H7 (cell line): Measurements from ENCODE around the gene SLC25A30. TPM values are rescaled to one million over a fixed set of nuclear protein-coding genes. Genes with fewer than 3 reads are reported as not detected.

Experiments used
- DNase-seq: peaks from one replicate; pipeline ENCODE4 v3.0.0; 2012
- H3K27me3 ChIP-seq: 2 replicates; pipeline ENCODE4 v1.6.0; 2011; ENCODE audit warnings: mild to moderate bottlenecking, low read length; ENCODE audit not compliant: control insufficient read depth, insufficient read depth
- H3K36me3 ChIP-seq: replicated peaks from 2 replicates; pipeline ENCODE4 v1.5.1; 2011; ENCODE audit warnings: low read length; ENCODE audit not compliant: control insufficient read depth, insufficient read depth
- H3K4me3 ChIP-seq: 2 replicates; pipeline ENCODE4 v1.5.1; 2011; ENCODE audit warnings: low read depth, mild to moderate bottlenecking, control low read depth, low read length, moderate library complexity; ENCODE audit not compliant: insufficient read depth
- total RNA-seq: library from RNA; depleted of rRNA; stranded (reverse); fragments of >200 nt; shearing (Covaris generic); gene quantifications from 2 replicates; pipeline ENCODE4 v1.2.3, GENCODE V29; 2014; rRNA removed

The SLC25A30 gene, protein sequence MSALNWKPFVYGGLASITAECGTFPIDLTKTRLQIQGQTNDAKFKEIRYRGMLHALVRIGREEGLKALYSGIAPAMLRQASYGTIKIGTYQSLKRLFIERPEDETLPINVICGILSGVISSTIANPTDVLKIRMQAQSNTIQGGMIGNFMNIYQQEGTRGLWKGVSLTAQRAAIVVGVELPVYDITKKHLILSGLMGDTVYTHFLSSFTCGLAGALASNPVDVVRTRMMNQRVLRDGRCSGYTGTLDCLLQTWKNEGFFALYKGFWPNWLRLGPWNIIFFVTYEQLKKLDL
- total RNA-seq: 1.0 and 2.2 TPM in 2 replicates

DNA sequence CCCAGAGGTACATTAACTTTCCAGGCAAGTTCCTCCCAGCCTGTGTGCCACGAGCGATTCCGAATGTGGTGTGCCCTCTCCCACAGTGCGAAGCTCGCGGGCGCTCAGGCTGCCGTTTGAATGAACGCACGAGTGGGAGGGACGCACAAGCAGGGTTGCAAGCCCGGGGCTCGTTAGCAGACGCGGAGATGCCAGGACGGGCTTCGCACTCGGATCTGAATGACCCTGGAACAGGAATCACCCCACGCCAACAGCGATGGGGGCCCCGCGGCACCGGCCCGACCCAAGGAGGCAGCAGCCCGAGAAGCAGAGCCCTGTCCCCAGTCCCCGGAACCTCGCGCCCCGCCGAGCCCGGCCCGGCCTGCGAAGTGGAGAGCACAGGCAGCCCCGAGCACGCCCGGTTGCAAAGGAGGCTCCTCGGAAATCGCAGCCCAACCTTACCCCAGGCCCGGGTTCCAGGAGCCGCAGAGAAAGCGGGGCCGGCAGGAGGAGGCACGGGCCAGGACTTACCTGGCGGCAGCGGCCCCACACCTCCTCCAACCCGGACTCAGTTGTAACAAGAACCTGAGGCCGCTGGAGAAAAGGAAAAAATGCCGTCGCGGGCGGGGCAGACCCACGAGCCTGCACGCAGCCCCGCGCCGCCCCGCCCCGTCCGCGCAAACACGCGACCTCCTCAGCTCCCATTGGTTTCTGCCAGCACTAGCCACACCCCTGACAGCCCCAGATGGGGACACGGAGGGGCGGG, at the start of gene SLC25A30:
Gene SLC25A30, minus strand, starts transcription at position 584 of the 745 bp plus-strand sequence. CDS start 6,948 bp downstream, outside the sequence.
- no peaks in the 10 kb centered on the region for H3K36me3 ChIP-seq
- H3K27me3 ChIP-seq: peaks cover 10% of the 10 kb centered on the region
- peak; percentile 94 for DNase-seq
- peak within 1 kb of the TSS; percentile 79 for H3K4me3 ChIP-seq

DNA sequence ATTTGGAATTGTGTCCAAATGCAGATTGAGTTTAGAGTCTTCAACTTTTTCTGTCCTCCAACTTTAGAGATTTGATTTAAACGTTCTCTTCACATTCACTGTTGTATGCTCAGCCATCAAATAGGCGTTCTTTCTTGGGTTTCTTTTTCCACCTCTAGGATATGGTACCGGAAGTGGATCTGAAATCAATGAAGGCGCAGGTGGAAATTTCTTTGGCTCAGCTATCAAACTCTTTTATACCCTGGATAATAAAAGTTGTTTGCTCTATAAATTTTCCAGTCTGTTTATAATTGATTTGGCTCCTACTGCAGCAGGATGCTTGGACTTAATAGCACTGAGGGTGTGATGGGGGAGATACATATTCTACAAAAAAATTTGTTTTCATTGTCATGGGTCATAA, 48.2 kb upstream of the SLC25A30 start:
- Histone ChIP-seq H3K36me3 (no peaks in the 10 kb centered on the region), H3K27me3 (no peaks in the 10 kb centered on the region), H3K4me3 (no peak overlapping the region)
- no peak for DNase-seq

DNA sequence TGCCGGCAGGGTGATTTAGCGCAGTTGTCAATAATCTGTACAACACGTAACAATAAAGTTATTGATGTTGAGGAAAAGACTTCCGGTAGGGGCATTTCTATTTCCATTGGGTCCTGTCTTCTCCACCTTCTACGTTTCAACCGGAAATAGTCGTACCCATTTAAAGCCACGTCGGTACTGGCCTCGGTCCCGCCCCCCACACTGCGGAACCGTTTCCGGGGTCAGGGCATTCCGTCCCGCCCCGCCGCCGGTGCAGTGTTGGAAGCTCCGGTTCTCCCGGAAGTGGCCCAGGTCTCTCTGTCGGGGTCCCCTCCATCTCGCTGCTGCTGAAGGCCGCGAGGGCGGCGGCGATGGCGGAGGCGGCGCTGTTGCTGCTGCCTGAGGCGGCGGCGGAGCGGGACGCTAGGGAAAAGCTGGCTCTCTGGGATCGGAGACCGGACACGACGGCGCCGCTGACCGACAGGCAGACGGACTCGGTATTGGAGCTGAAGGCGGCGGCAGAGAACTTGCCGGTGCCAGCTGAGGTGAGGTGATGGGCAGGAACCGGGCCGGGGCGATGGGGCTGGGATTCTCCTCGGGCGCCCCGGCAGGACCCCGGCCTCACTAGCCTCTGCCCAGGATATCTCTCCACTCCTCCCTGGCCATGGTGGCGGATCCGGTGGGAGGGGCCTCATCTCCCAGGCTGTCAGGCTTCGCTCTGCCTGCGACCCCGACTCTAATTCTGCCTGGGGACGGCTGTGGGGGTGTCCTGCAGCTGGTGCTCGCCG, 46.7 kb upstream of the SLC25A30 start, which contains the start of gene COG3:
Gene COG3, plus strand, starts transcription at position 253 of the 767 bp plus-strand sequence. Its CDS starts 98 bp downstream, at position 351.
- DNase-seq: peak; percentile 91
- Histone ChIP-seq H3K27me3 (no peaks in the 10 kb centered on the region), H3K4me3 (peak within 1 kb of the TSS; percentile 94), H3K36me3 (no peaks in the 10 kb centered on the region)

DNA sequence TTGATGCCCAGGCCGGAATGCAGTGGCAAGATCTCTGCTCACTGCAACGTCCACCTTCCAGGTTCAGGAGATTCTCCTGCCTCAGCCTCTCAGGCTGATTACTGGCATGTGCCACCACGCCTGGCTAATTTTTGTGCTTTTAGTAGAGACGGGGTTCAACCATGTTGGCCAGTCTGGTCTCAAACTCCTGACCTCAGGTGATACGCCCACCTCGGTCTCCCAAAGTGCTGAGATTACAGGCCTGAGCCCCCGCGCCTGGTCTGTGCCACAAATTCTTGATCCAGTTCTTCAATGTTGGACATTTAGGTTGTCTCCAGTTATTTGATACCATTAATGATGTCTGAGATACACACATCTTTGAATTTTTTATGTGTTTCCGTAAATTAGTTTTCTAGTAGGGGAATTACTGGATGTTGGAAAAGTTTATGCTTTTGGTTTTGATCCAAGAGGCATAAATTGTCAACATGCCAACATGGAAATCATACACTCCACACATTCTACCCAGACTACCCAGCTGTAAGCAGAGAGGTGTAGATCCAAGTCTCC, 46.0 kb upstream of the SLC25A30 start:
- Histone ChIP-seq H3K27me3 (no peaks in the 10 kb centered on the region), H3K36me3 (no peaks in the 10 kb centered on the region), H3K4me3 (peak overlapping the region; percentile 94)
- no peak for DNase-seq

DNA sequence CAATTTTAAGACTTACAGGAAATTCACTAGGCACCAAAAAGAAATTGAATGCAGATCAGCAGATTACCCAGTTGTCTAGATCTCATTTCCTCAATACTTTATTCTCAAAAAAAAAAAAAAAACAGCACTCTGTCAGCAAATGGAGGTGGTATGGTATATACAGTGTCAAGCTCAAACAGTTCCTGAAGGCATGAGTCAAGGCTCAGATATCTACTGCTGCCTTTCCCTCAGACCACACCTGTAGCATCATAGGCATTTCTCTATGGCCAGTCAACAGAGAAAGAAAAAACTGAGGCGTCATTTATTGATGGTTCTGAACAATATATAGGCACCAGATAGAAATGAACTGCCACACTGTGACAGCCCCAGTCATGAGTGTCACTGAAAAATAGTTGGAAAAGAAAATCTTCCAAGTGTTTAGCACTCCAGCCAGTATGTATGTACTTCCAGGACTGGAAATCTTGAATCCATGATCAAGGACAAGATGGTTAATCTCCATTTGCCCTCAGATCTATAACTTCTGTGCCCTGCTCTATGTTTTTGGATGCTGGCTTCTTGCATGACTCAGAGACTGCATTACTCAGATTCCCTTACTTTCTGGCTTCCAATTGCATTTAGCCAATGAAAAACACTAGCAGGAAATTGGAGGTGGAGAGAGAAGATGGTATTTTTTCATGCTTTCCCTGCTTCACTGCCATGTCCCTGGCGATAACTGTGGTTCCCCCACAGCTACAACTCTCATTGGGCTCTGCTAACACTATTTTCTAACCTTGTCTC, 38.2 kb upstream of the SLC25A30 start:
- no peak overlapping the region for H3K4me3 ChIP-seq
- no peaks in the 10 kb centered on the region for H3K27me3 ChIP-seq
- no peak for DNase-seq
- no peaks in the 10 kb centered on the region for H3K36me3 ChIP-seq

DNA sequence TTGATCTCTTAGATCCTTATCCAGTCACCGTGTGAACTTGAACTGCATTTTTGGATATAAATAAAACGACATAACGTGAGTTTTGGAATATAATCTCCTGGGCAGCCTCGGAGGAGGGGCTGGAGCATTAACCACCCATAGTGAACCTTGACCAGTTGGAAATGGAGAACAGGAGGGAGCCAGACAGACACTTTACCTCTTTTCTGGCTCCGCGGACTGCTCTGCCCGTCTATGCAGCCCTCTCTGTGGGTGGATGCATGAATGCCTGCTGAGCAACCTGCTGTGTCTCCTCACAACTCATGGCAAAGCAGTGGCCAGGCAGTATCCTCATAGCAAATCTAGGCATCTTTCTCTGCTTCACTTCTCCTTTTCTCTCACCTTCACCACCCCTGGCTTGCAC, 36.0 kb upstream of the SLC25A30 start:
- H3K4me3 ChIP-seq: no peak overlapping the region
- no peaks in the 10 kb centered on the region for H3K36me3 ChIP-seq
- no peak for DNase-seq
- H3K27me3 ChIP-seq: no peaks in the 10 kb centered on the region

DNA sequence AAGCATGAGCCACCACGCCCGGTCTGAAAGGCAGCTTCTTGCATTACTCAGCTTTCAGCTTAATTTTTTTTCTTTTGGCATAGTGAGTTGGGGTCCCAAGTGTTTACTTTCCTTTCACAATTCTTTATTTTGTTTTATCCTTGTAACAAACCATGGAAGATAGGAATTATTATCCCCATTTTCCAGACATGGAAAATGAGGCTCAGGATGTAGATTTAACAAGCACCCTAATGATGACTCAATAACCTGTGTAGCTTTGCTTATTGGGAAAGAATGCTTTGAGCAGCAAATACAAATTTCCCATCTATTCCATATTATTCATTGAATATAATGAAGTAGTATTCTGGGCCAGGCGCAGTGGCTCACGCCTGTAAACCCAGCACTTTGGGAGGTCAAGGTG, 33.1 kb upstream of the SLC25A30 start:
- no peaks in the 10 kb centered on the region for H3K36me3 ChIP-seq
- DNase-seq: no peak

DNA sequence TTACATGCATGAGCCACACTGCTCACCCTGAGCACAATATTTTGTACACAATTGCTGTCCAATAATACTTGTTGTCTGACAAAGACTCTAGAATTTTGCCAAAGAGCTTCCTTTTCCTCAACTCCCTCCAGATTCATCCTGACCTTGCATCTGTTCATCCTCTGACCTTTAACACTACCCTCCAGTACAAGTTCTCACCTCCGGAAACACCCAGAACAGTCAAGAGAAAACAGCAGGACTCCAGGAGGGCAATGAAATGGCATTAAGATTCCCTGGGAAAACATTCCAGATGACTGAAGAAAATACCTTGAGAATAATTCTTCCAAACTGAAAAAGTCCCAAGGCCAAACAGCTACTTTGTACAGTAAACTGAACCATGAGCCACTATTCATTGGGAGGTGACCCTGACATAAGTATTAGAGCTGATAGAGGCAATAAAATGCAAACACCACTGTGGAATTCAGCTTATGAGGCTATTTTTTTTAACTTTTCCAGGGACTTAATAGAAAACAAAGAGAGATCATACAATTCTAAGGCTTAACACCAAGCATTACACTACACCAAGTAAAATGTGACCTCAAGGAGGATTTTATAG, 30.9 kb upstream of the SLC25A30 start:
- no peak for DNase-seq
- H3K36me3 ChIP-seq: no peaks in the 10 kb centered on the region
- H3K27me3 ChIP-seq: no peaks in the 10 kb centered on the region
- H3K4me3 ChIP-seq: no peak overlapping the region

More for the DNA sequence above, 33.1 kb upstream of the SLC25A30 start:
- H3K4me3 ChIP-seq: no peak overlapping the region
- no peaks in the 10 kb centered on the region for H3K27me3 ChIP-seq

DNA sequence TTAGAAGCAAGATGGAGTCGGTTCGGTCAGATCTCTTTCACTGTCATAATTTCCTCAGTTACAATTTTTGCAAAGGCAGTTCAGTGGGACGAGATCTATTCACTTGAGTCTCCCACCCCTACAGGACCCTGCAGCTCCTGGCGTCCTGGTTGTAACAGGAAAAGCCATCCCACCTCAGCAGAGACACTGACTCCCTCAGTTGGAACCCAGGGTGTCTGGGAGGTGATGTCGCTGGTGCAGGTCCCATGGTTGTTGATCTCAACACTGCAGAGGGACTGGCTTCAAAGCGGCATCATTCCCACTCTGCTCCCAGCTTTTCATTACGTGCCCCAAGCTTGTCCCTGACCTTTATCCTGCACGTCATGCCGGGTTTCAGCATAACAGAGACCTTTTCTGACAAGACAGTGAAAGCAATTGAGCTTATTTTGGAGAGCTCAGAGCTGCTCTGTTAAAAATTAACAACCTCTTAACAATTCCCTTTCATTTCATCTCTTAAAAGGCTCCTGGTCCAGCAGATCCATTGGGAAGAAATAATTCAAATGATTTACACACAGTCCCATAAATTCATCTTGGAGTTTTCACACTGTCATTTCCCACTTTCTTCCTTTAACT, 29.0 kb upstream of the SLC25A30 start:
- no peak for DNase-seq
- H3K4me3 ChIP-seq: no peak overlapping the region
- no peaks in the 10 kb centered on the region for H3K36me3 ChIP-seq
- no peaks in the 10 kb centered on the region for H3K27me3 ChIP-seq

DNA sequence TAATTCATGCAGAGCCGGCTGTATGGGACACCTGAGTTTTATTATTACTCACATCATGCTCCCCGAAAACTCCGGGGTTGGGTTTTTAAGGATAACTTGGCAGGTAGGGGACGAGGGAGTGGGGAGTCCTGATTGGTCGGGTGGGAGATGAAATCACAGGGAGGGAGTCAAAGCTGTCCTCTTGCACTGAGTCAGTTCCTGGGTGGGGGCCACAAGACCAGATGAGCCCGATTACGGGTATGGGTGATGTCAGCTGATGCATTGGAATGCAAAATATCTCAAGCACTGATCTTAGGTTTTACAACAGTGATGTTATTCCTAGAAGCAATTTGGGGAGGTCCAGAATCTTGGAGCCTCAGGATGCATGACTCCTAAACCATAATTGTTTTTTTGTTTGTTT, 28.0 kb upstream of the SLC25A30 start:
- DNase-seq: no peak
- Histone ChIP-seq H3K4me3 (no peak overlapping the region), H3K27me3 (no peaks in the 10 kb centered on the region), H3K36me3 (no peaks in the 10 kb centered on the region)

DNA sequence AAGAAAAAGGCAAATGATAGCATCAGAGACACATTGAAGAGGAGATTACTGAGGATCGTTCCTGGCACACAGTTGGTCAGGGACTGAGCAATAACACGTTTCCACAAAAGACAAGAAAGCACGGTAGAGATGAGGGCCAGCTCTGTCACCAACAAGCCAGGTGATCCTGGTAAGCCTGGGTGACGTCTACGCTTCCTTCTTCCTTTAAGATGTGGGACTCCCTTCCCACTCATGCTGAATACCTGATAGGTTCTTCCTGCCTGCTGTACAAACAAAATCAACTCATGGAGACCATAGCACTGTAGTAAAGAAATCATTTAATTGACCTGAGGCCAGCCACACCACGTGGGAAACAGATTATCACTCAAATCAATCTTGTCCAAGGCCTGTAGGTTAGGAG, 26.9 kb upstream of the SLC25A30 start:
- no peak for DNase-seq
- Histone ChIP-seq H3K4me3 (no peak overlapping the region), H3K27me3 (no peaks in the 10 kb centered on the region), H3K36me3 (no peaks in the 10 kb centered on the region)

DNA sequence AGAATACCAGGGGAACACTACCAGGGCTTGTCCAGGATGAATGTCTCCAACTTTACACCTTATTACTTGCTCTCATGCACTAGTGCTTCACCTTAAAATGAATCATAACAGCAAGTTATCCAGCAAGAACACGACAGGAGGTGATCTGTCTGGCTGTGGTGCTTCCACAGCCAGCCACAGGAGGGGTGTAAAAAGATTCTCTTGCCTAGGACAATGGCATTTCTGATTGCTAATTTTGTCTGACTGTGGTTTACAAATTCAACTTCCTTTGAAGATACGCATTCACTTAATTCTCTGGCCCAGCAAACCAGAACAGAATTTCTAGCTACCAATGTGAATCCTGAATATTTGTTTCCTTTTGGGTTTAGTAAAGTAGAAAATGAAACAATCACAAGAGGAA, 23.5 kb upstream of the SLC25A30 start:
- Histone ChIP-seq H3K27me3 (no peaks in the 10 kb centered on the region), H3K36me3 (no peaks in the 10 kb centered on the region), H3K4me3 (no peak overlapping the region)
- DNase-seq: no peak

DNA sequence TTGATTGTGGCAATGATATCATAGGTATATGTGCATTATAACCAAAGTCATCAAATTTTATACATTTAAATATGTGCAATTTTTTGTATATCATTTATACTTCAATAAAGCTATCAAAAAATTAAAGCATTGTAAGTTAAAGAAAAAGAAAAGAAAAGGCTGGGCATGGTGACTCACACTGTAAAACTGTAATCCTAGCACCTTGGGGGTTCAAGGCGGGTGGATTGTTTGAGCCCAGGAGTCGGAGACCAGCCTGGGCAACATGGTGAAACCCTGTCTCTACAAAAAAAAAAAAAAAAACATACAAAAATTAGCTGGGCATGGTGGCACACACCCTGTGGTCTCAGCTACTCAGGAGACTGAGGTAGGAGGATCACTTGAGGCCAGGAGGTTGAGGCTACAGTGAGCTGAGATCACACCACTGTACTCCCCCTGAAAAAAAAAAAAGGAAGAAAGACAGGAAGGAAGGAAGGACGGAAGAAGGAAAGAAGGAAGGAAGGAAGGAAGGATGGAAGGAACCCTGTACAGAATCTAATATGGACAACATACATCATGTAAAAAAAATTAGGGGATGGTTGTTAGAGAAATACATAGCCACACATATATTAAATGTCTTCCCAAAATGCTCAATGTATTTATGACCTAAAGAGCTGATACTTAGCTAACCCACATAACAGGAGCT, 21.7 kb upstream of the SLC25A30 start:
- no peak for DNase-seq
- no peak overlapping the region for H3K4me3 ChIP-seq
- no peaks in the 10 kb centered on the region for H3K27me3 ChIP-seq
- no peaks in the 10 kb centered on the region for H3K36me3 ChIP-seq
